ENCODE measurements around the gene ADK.
"Not testable (repeated sequence)": the region's sequence is repeated elsewhere in the genome, so short reads cannot be mapped to it uniquely, and the experiment has no call there.

Gene ADK

GRCh38 chr10:74187237-74187636 is 36.2 kb downstream of the ADK start:
- no peak for DNase-seq

DNA sequence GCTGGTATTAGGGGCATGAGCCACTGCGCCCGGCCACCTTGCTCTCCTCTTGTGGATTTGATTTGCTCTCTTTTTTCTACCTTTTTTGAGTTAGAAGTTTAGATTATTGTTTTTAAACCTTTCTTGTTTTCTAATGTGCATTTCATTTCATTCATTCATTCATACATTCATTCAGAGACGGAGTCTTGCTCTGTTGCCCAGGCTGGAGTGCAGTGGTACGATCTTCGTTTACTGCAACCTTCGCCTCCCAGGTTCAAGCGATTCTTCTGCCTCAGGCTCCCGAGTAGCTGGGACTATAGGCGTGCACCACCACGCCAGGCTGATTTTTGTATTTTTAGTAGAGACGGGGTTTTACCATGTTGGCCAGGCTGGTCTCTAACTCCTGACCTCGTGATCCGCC is 37.6 kb downstream of the ADK start:
- DNase-seq: not testable (repeated sequence)

DNA sequence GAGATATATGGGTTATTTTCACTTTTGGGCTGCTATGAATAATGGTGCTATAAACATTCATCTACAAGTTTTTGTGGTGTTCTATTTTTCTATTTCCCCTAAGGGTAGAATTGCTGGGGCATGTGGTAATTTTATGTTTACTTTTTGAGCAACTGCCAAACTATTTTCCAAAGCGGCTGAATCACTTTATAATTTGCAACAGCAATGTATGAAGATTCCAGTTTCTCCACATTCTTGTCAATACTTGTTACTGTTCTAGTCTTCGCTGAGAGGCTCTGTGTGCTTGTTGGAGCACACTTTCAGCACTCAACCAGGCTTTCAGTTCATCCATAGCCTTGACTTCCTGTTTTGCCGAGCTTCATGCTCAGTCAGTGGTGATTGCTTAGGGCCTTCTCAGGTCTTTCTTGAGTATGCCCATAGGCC is 39.0 kb downstream of the ADK start:
- DNase-seq: no peak

- no peak for DNase-seq
Measured at GRCh38 chr10:74190494-74190893, 39.5 kb downstream of the ADK start.

GRCh38 chr10:74194545-74194944 is 43.5 kb downstream of the ADK start:
- no peak for DNase-seq

DNA sequence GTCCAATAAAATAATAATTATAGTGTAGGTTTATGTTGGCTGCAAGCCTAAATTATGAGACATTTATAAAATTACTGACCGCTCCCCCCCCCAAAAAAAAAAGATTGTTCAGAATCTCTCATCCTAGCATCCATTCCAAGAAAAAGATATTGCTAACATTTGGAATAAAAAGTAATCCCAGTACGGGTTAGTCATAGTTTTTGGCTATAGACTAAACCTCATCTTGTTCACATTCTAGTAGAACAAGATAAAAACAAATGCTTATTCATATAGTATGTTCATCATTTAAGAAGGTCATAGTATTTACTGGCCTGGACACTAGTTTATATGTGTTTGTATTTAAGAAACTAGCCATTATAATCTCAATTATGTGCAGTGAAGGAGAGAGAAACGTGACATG is 44.0 kb downstream of the ADK start:
- no peak for DNase-seq

GRCh38 chr10:74199315-74199714 is 48.3 kb downstream of the ADK start:
- DNase-seq: no peak

DNA sequence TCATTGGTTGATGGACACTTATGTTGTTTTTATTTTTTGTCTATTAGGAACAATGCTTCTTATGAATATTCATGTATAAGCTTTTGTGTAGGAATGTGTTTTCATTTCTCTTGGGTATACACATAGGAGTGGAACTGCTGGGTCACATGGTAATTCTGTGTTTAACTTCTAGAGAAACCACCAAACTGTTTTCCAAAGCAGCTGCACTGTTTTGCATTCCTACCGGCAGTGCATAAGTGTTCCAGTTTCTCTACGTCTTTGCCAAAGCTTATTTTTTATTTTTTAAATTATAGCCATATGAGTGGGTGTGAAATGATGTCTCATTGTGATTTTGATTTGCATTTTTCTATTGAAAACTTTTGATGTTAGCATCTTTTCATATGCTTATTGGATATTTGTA is 51.3 kb downstream of the ADK start:
- no peak for DNase-seq

DNA sequence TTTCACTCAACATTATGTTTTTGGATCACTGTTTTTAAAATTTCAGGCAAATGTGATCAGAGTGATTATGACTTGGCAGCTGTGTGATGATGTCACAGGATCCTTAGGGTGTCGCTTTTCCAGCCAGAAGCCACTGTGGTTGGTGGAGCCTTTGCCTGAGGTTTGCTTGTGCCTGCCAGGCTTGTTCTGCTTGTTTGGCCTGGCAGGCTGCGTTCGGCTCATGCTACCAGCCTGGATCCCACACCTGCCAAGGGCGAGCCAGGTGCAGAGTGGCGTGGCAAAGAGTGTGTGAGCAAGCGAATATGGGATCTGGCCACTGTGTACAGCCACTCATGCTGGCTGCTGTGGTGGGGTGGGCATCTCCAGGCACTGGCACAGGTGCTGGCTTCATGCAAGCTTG is 55.7 kb downstream of the ADK start:
- peak; percentile 42 to 77 for DNase-seq

GRCh38 chr10:74207691-74208480 is 56.9 kb downstream of the ADK start:
- DNase-seq: peak; percentile 71 to 91

- DNase-seq: no peak
Measured at GRCh38 chr10:74208997-74209396, 58.0 kb downstream of the ADK start.

DNA sequence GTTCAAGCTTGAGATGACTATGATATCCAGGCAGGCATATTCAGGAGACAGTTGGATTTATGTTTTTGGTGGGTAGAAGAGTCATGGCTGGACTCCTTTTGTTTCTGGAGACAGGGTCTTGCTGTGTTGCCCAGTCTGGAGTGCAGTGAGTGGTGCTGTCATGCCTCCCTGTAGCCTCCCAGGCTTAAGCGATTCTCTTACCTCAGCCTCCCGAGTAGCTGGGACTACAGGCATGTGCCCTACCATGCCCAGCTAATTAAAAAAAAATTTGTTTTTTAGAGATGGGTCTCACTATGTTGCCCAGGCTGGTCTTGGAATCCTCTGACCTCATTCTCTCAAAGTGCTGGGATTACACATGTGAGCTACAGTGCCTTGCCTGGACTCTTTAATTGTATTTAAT is 62.0 kb downstream of the ADK start:
- no peak for DNase-seq

DNA sequence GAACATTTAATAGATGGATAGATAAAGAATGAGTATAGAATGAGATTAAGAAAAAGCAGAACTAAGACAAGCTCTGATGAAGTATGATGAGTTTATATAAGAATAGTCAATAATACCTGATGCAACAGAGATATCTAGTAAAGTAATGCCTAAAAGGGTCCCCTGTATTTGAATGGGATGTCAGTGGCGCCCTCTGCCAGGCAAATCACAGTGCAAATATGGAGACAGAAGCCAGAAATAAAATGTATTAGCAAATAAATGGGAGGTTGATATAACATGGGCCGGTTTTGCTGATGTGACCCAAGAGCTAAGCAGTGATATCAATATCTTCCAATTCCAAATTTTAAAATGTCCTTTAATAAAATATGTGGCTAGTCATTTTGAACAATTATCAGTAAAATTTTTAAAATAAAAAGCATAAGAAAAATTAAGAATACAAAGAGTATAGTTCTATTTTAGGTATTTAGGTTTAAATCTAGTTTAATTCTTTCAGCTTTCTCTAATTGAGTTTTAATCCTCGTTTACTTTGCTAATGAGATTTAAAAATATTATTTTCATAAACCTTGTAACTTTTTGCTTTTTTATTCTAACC is 62.6 kb downstream of the ADK start:
- peak in 1 of 2 experiments; percentile 36 for DNase-seq

GRCh38 chr10:74217110-74217509 is 66.1 kb downstream of the ADK start:
- DNase-seq: not testable (repeated sequence)

GRCh38 chr10:74222467-74222866 is 71.4 kb downstream of the ADK start:
- DNase-seq: not testable (repeated sequence)

GRCh38 chr10:74223755-74224529 is 72.9 kb downstream of the ADK start:
- no peak for DNase-seq

GRCh38 chr10:74227697-74228424 is 76.8 kb downstream of the ADK start:
- no peak for DNase-seq

DNA sequence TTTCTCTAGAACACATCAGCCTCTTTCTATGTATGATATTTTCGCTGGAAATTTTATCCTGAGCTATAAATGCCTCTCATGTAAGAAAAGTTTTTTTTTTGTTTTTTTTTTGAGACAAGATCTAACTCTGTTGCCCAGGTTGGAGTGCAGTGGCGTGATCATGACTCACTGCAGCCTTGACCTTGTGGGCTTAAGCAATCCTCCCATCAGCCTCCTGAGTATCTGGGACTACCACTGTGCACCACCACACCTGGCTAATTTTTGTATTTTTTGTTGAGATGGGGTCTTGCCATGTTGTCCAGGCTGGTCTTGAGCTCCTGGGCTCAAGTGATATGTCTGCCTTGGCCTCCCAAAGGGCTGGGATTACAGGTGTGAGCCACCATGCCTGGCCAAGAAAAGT is 80.4 kb downstream of the ADK start:
- DNase-seq: no peak

- no peak for DNase-seq
Measured at GRCh38 chr10:74233281-74233680, 82.3 kb downstream of the ADK start.

DNA sequence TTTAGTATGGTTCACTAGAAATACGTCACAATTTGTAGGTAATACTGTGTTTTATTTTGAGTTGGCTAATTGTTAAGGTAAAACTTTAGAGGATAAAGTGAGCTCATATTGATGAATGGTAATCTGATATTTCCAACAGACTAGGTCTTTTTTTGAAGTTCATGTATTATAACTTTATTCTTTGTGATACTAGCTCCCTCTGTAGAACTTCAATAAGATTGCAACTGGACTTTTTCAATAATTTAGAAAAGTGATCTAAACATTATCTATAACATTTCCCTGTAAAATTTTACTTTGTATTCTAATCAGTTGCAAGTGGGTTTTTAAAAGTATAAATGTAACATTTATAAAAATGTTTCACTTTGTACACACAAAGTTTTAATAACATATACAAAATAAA is 83.5 kb downstream of the ADK start:
- DNase-seq: no peak

GRCh38 chr10:74238031-74238431 is 87.0 kb downstream of the ADK start:
- peak in 1 of 2 experiments; percentile 61 for DNase-seq

- no peak for DNase-seq
Measured at GRCh38 chr10:74238516-74238915, 87.5 kb downstream of the ADK start.

- DNase-seq: no peak
Measured at GRCh38 chr10:74243067-74243466, 92.0 kb downstream of the ADK start.

Data from NCI-H2081 (cell line).